ENCODE results near the gene PHF11. TPM values are rescaled to one million over a fixed set of nuclear protein-coding genes. Genes with fewer than 3 reads are reported as not detected.

The PHF11 gene
- polyA plus RNA-seq, 2 donors: 24.5 to 55.4 TPM

Other genes with a start within 250 kb of the PHF11 start
- gene CDADC1, start 248.0 kb upstream of the PHF11 start, polyA plus RNA-seq: 1 to 10 TPM; 2.5 to 2.7 TPM
- 10 to 100 TPM in 1 of 2 donors, 1 to 10 TPM in 1; 9.8 to 15.9 TPM for gene CAB39L, start 51.9 kb upstream of the PHF11 start, polyA plus RNA-seq
- 1 to 10 TPM; 2.0 to 2.1 TPM for gene SETDB2, start 51.7 kb upstream of the PHF11 start, polyA plus RNA-seq
- 1 to 10 TPM; 3.0 to 4.0 TPM for gene RCBTB1, start 89.6 kb downstream of the PHF11 start, polyA plus RNA-seq
- gene ARL11, start 132.6 kb downstream of the PHF11 start, polyA plus RNA-seq: 1 to 10 TPM; 1.3 to 2.0 TPM
- 10 to 100 TPM; 53.0 to 73.6 TPM for gene EBPL, start 195.5 kb downstream of the PHF11 start, polyA plus RNA-seq